Tibial artery (tissue), 4 donors: ENCODE measurements around the gene SAMD10.
"Not testable (repeated sequence)": the region's sequence is repeated elsewhere in the genome, so short reads cannot be mapped to it uniquely, and the experiment has no call there.

Experiments used
- DNase-seq, 2 donors: peaks; one replicate each; pipeline ENCODE4 v3.0.0-alpha.2; 2019
- H3K27ac ChIP-seq, 2 donors: fragments of 200-600 bp; sonication (generic) in 1 of 2; 1 replicate in 1 of 2; 2 replicates in 1 of 2; pipeline ENCODE4 v1.5.1; 2018 to 2019; ENCODE audit warnings: mild to moderate bottlenecking in 1 of 2
- H3K27me3 ChIP-seq, 2 donors: fragments of 200-600 bp; sonication (generic) in 1 of 2; one replicate each; pipeline versions ENCODE4 v1.5.1 to v1.6.0; 2016 to 2019
- H3K36me3 ChIP-seq, 3 donors: fragments of 200-600 bp; sonication (generic) in 2 of 3; one replicate each; pipeline ENCODE4 v1.5.1; 2016 to 2019; ENCODE audit warnings: mild to moderate bottlenecking in 2 of 3
- H3K4me1 ChIP-seq, 4 donors: fragments of 200-600 bp; sonication (generic) in 2 of 4; 1 replicate in 3 of 4; 2 replicates in 1 of 4; pipeline ENCODE4 v1.5.1; 2016 to 2019
- H3K4me3 ChIP-seq, 2 donors: fragments of 200-600 bp; sonication (generic) in 1 of 2; 1 replicate in 1 of 2; 2 replicates in 1 of 2; pipeline ENCODE4 v1.5.1; 2018 to 2019; ENCODE audit warnings: mild to moderate bottlenecking in 2 of 2
- H3K9me3 ChIP-seq, 3 donors: fragments of 200-600 bp; sonication (generic) in 1 of 3; one replicate each; pipeline ENCODE4 v1.5.1; 2016 to 2019
- intact Hi-C: fragments of 100-400 bp; cut with DNase I; formaldehyde crosslinking; loops from one replicate; pipeline ENCODE4 v1.15.0; 2023; ENCODE audit warnings: low total_unique reads
- TF ChIP-seq, protein P1 (sequence below), 2 experiments: fragments of 200-600 bp in 1 of 2; fragments of 450-650 bp in 1 of 2; IDR thresholded peaks; one replicate each; pipeline ENCODE4 v1.5.1; 2017 to 2019; ENCODE audit warnings: antibody characterized with exemption in 2 of 2, mild to moderate bottlenecking in 1 of 2, moderate library complexity in 1 of 2

SAMD10 gene

GRCh38 chr20:63961664-63962425 is 17.6 kb downstream of the SAMD10 start:
- H3K4me1 ChIP-seq, result peaks cover 0 to 14% (median 9%) of the 10 kb centered on the region in 4 donors
- DNase-seq, result no peak
- H3K27me3 ChIP-seq, result no peaks in the 10 kb centered on the region
- H3K9me3 ChIP-seq, result no peaks in the 10 kb centered on the region
- intact Hi-C loops, result no loop called here
- H3K36me3 ChIP-seq, result peaks cover 16 to 80% (median 51%) of the 10 kb centered on the region in 3 donors
- TF ChIP-seq, protein P1, sequence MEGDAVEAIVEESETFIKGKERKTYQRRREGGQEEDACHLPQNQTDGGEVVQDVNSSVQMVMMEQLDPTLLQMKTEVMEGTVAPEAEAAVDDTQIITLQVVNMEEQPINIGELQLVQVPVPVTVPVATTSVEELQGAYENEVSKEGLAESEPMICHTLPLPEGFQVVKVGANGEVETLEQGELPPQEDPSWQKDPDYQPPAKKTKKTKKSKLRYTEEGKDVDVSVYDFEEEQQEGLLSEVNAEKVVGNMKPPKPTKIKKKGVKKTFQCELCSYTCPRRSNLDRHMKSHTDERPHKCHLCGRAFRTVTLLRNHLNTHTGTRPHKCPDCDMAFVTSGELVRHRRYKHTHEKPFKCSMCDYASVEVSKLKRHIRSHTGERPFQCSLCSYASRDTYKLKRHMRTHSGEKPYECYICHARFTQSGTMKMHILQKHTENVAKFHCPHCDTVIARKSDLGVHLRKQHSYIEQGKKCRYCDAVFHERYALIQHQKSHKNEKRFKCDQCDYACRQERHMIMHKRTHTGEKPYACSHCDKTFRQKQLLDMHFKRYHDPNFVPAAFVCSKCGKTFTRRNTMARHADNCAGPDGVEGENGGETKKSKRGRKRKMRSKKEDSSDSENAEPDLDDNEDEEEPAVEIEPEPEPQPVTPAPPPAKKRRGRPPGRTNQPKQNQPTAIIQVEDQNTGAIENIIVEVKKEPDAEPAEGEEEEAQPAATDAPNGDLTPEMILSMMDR (IDR thresholded peaks at IDR 0.05), result no peak
- H3K4me3 ChIP-seq, result no peak overlapping the region
- H3K27ac ChIP-seq, result no peak overlapping the region

DNA sequence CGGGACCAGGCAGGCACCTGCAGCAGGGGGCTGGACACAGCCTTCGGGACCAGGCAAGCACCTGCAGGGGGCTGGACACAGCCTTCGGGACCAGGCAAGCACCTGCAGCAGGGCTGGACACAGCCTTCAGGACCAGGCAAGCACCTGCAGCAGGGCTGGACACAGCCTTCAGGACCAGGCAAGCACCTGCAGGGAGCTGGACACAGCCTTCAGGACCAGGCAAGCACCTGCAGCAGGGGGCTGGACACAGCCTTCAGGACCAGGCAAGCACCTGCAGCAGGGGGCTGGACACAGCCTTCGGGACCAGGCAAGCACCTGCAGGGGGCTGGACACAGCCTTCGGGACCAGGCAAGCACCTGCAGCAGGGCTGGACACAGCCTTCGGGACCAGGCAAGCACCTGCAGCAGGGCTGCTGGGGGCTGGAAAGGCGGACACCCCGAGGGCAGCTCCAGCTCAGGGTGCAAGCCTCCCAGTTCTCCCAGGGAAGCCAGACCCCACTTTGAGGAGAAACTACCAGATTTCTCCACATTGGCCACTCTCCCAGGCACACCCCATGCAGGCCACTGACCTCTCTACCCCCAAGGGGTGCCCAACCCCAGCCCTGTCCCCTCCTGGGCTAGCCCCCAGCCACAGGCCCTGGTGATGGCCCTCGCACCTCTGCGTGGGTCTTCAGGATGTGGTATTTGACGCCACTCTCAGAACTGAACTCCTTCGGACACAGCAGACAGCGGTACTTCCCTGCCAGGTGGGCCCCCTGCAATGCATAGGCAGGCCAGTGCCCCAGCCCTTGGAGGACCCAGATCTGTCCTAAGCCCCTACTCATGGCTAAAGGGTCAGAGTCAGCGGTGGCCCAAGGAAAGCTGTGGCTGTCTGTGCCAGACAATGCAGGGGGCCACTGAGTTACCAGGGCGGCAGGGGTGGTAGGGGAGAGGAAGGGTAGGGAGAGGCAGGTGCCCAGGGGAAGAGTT is 18.5 kb downstream of the SAMD10 start:
- H3K36me3 ChIP-seq, result peaks cover 16 to 71% (median 45%) of the 10 kb centered on the region in 3 donors
- H3K4me3 ChIP-seq, intact Hi-C loops, H3K27ac ChIP-seq, H3K27me3 ChIP-seq, H3K9me3 ChIP-seq, DNase-seq: not testable (repeated sequence)
- peaks cover 0 to 15% (median 10%) of the 10 kb centered on the region in 4 donors for H3K4me1 ChIP-seq

GRCh38 chr20:63959699-63960075 is 19.8 kb downstream of the SAMD10 start:
- H3K27ac ChIP-seq, result no peak overlapping the region
- H3K9me3 ChIP-seq, result no peaks in the 10 kb centered on the region
- peaks cover 0 to 26% (median 17%) of the 10 kb centered on the region in 4 donors for H3K4me1 ChIP-seq
- no peaks in the 10 kb centered on the region for H3K27me3 ChIP-seq
- no peak for DNase-seq
- intact Hi-C loops, result no loop called here
- TF ChIP-seq, protein P1 (IDR thresholded peaks at IDR 0.05), result no peak
- peaks cover 16 to 68% (median 45%) of the 10 kb centered on the region in 3 donors for H3K36me3 ChIP-seq
- H3K4me3 ChIP-seq, result no peak overlapping the region

DNA sequence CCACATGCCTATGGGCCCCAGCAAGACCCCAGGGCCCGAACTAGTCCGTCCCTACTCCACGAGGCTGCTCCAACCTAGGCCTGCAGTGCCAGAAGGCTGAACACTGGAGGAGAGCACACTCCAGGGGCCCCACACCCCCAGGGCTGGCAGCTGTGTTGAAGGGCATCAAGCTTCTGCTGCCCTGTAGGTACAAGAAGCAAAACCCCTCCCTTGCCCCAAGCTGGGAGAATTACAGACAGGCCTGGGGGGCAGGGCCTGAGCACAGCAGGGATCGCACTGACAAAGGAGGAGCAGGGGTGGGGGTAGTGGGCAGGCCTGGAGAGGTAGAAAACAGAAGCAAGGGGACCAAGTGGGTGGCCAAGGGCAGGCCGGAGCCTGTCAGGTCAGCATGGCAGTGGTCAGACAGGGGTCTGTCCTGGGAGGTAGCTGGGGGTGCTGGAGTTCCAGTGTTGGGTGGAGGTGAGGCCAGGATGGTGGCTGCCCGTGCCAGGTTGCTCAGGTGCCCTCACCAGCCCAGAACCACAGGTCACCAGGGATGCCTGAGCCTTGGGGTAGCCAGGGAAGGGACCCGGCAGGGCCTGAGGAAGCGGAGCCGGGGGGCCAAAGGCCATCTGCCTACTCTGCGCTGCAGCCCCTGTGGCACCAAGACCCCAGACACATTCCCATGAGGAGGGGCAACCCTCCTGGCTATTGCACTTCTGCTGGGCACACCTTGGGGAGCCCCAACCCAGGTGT is 20.3 kb downstream of the SAMD10 start:
- H3K4me1 ChIP-seq, result peaks cover 0 to 32% (median 23%) of the 10 kb centered on the region in 4 donors
- no peaks in the 10 kb centered on the region for H3K27me3 ChIP-seq
- TF ChIP-seq, protein P1 (IDR thresholded peaks at IDR 0.05), result no peak
- no peak for DNase-seq
- no peak overlapping the region for H3K4me3 ChIP-seq
- peaks cover 16 to 62% (median 42%) of the 10 kb centered on the region in 3 donors for H3K36me3 ChIP-seq
- no peak overlapping the region for H3K27ac ChIP-seq
- intact Hi-C loops, result no loop called here
- no peaks in the 10 kb centered on the region for H3K9me3 ChIP-seq

DNA sequence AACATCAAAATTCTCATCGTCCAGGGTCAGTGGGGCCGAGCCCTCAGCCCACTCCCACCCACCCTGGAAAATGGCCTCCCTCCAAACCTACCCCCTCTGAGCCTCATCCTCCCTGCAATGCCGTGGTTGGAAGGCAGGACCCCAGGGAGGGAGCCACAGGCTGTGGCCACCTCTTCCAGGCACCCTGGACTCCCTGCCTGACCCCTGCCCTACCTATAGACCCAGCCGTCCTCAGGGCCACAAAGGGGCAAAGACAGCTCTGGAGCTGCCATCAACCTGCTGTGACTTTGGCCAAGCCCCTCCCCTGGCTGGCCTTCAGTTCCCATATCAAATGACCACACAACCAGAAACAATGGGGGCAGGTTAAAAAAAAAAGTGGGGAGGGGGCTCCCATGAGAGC is 21.0 kb downstream of the SAMD10 start:
- intact Hi-C loops, result no loop called here
- Histone ChIP-seq H3K27ac (no peak overlapping the region), H3K27me3 (no peaks in the 10 kb centered on the region), H3K36me3 (peaks cover 16 to 56% (median 35%) of the 10 kb centered on the region in 3 donors), H3K9me3 (no peaks in the 10 kb centered on the region), H3K4me3 (no peak overlapping the region), H3K4me1 (peaks cover 0 to 38% (median 28%) of the 10 kb centered on the region in 4 donors)
- TF ChIP-seq, protein P1 (IDR thresholded peaks at IDR 0.05), result no peak
- no peak for DNase-seq
